Skeletal muscle tissue (tissue), 4 donors: ENCODE measurements around the gene CFAP206. TPM values are rescaled to one million over a fixed set of nuclear protein-coding genes. Genes with fewer than 3 reads are reported as not detected.

Source experiments
- H3K27ac ChIP-seq: one replicate; pipeline ENCODE4 v1.7.0; 2013; ENCODE audit warnings: mild to moderate bottlenecking, low read depth, low read length, inconsistent platforms
- H3K27me3 ChIP-seq, 3 donors: one replicate each; pipeline ENCODE4 v1.7.0; 2013; ENCODE audit warnings: low read length in 3 of 3; ENCODE audit not compliant: control insufficient read depth in 3 of 3, insufficient read depth in 3 of 3
- H3K36me3 ChIP-seq, 3 donors: one replicate each; pipeline ENCODE4 v1.7.0; 2013; ENCODE audit warnings: low read length in 3 of 3; ENCODE audit not compliant: control insufficient read depth in 3 of 3, insufficient read depth in 3 of 3
- H3K4me1 ChIP-seq, 3 donors: one replicate each; pipeline ENCODE4 v1.7.0; 2013; ENCODE audit warnings: low read length in 3 of 3, mild to moderate bottlenecking in 3 of 3; ENCODE audit not compliant: control insufficient read depth in 3 of 3, insufficient read depth in 3 of 3
- H3K4me3 ChIP-seq, 3 donors: one replicate each; pipeline ENCODE4 v1.7.0; 2013; ENCODE audit warnings: low read length in 3 of 3
- H3K9ac ChIP-seq, 3 donors: one replicate each; pipeline ENCODE4 v1.7.0; 2013; ENCODE audit warnings: low read length in 3 of 3, mild to moderate bottlenecking in 3 of 3, moderate library complexity in 2 of 3, low read depth in 1 of 3
- H3K9me3 ChIP-seq, 3 donors: one replicate each; pipeline ENCODE4 v1.7.0; 2013; ENCODE audit warnings: low read length in 3 of 3; ENCODE audit not compliant: control insufficient read depth in 3 of 3
- total RNA-seq: library from RNA; depleted of rRNA; stranded (reverse); fragments of >200 nt; gene quantifications from one replicate; pipeline ENCODE4 v1.2.3, GENCODE V29; 2014
- donor health status: Osteomylitis.

The CFAP206 gene
- total RNA-seq, 1 donor from 2014 or later, result not detected

- no peak overlapping the region for H3K4me3 ChIP-seq
- H3K36me3 ChIP-seq, result no peaks in the 10 kb centered on the region
- no peak overlapping the region for H3K27ac ChIP-seq
- no peak overlapping the region for H3K9ac ChIP-seq
- no peaks in the 10 kb centered on the region for H3K27me3 ChIP-seq
- no peaks in the 10 kb centered on the region for H3K9me3 ChIP-seq
- no peaks in the 10 kb centered on the region for H3K4me1 ChIP-seq
Observed at GRCh38 chr6:87384038-87384437, 23.7 kb upstream of the CFAP206 start.

- H3K27ac ChIP-seq, result no peak overlapping the region
- H3K9me3 ChIP-seq, result no peaks in the 10 kb centered on the region
- no peaks in the 10 kb centered on the region for H3K36me3 ChIP-seq
- H3K27me3 ChIP-seq, result no peaks in the 10 kb centered on the region
- no peaks in the 10 kb centered on the region for H3K4me1 ChIP-seq
- no peak overlapping the region for H3K9ac ChIP-seq
- H3K4me3 ChIP-seq, result no peak overlapping the region
Observed at GRCh38 chr6:87384449-87384848, 23.3 kb upstream of the CFAP206 start.

DNA sequence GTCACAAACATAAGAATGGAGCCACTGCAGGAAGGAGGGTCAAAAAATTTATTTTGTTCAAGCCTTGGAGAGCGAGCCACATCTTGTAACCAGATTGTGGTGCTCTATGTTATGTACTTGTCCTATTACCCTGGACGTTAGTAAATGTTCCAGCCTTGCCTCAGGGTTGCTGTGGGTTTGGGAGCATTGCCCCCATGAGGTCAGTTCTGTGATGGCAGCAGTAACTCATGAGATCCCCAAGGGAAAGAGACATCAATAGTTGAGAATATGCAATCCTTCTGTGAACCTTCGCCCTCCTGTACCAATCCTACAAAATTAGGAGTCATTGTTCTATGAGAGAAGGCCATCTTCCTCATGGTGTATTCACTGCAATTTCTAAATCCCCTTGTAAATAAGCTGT is 16.4 kb upstream of the CFAP206 start:
- no peak overlapping the region for H3K4me3 ChIP-seq
- no peaks in the 10 kb centered on the region for H3K9me3 ChIP-seq
- H3K27me3 ChIP-seq, result no peaks in the 10 kb centered on the region
- H3K27ac ChIP-seq, result no peak overlapping the region
- no peaks in the 10 kb centered on the region for H3K4me1 ChIP-seq
- H3K9ac ChIP-seq, result no peak overlapping the region
- H3K36me3 ChIP-seq, result no peaks in the 10 kb centered on the region

DNA sequence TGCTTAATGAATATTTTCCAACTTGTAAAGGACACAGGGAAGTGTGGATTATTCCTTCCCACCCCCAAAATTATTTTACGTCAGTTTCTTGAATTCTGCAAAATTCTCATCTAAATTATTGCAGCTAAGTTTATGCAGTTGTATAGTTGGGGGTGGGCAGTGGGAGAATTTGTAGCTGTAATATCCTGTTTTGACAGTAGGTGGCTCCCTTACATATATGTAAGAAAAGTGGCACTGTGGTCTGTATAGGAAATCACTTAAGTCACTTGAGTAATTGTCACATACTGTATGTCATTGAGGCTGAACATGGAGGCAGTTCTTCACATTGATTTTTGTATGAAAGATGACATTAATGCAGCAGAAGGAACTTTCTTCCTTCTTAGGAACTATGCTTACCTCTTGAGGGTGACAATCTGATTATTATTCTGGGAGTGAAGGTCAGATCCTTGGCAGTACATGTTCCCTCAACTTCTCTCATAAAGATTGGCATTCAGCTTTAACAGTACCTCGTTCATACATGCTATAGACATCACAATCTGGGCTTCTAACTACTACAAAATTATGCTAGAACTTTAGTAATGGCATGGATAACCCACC is 14.6 kb upstream of the CFAP206 start:
- Histone ChIP-seq H3K9ac (no peak overlapping the region), H3K27me3 (no peaks in the 10 kb centered on the region), H3K9me3 (no peaks in the 10 kb centered on the region), H3K36me3 (no peaks in the 10 kb centered on the region), H3K4me3 (no peak overlapping the region), H3K27ac (no peak overlapping the region), H3K4me1 (peaks cover 0 to 5% (median 0%) of the 10 kb centered on the region in 3 donors)

GRCh38 chr6:87395431-87395830 is 12.3 kb upstream of the CFAP206 start:
- Histone ChIP-seq H3K27ac (no peak overlapping the region), H3K9me3 (no peaks in the 10 kb centered on the region), H3K27me3 (no peaks in the 10 kb centered on the region), H3K4me1 (peaks cover 0 to 5% (median 0%) of the 10 kb centered on the region in 3 donors), H3K9ac (no peak overlapping the region), H3K4me3 (no peak overlapping the region), H3K36me3 (no peaks in the 10 kb centered on the region)

GRCh38 chr6:87396595-87397392 is 11.0 kb upstream of the CFAP206 start:
- Histone ChIP-seq H3K27me3 (no peaks in the 10 kb centered on the region), H3K36me3 (no peaks in the 10 kb centered on the region), H3K4me3 (no peak overlapping the region), H3K9me3 (no peaks in the 10 kb centered on the region), H3K9ac (no peak overlapping the region), H3K4me1 (peaks cover 0 to 5% (median 0%) of the 10 kb centered on the region in 3 donors), H3K27ac (no peak overlapping the region)

GRCh38 chr6:87397656-87398055 is 10.1 kb upstream of the CFAP206 start:
- no peak overlapping the region for H3K4me3 ChIP-seq
- H3K9ac ChIP-seq, result no peak overlapping the region
- no peak overlapping the region for H3K27ac ChIP-seq
- peaks cover 0 to 5% (median 0%) of the 10 kb centered on the region in 3 donors for H3K4me1 ChIP-seq
- no peaks in the 10 kb centered on the region for H3K27me3 ChIP-seq
- H3K9me3 ChIP-seq, result no peaks in the 10 kb centered on the region
- H3K36me3 ChIP-seq, result no peaks in the 10 kb centered on the region

DNA sequence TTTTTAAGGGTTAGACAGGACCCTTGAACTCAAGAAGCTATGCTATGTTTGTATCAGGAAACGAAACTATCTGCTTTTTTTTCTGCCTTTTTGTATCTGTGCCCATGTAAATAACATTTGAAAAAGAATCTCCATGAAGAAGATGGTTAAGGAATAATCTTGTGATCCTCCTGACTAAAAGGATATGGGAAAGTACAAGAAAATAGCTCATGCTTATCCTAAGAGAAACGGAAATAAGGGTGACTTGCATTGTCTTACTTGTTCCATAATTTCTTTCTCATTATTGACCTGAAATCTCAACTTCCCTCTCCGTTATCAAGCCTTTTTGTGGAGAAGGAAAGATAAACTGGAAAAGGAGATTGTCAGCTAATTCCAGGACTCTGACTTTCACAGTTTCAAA is 5.9 kb upstream of the CFAP206 start:
- Histone ChIP-seq H3K27me3 (no peaks in the 10 kb centered on the region), H3K9ac (no peak overlapping the region), H3K4me1 (peaks cover 0 to 4% (median 0%) of the 10 kb centered on the region in 3 donors), H3K27ac (no peak overlapping the region), H3K4me3 (no peak overlapping the region), H3K36me3 (no peaks in the 10 kb centered on the region), H3K9me3 (no peaks in the 10 kb centered on the region)

- peak overlapping the region; percentile 83 to 92 (median 85) for H3K4me3 ChIP-seq
- peak overlapping the region; percentile 61 for H3K27ac ChIP-seq
- no peaks in the 10 kb centered on the region for H3K27me3 ChIP-seq
- no peaks in the 10 kb centered on the region for H3K9me3 ChIP-seq
- H3K4me1 ChIP-seq, result peaks cover 3 to 6% (median 5%) of the 10 kb centered on the region in 3 donors
- no peaks in the 10 kb centered on the region for H3K36me3 ChIP-seq
- peak overlapping the region in 2 of 3 donors; percentile 40 to 55 for H3K9ac ChIP-seq
Observed at GRCh38 chr6:87407561-87407900, 241 bp upstream of the CFAP206 start.

DNA sequence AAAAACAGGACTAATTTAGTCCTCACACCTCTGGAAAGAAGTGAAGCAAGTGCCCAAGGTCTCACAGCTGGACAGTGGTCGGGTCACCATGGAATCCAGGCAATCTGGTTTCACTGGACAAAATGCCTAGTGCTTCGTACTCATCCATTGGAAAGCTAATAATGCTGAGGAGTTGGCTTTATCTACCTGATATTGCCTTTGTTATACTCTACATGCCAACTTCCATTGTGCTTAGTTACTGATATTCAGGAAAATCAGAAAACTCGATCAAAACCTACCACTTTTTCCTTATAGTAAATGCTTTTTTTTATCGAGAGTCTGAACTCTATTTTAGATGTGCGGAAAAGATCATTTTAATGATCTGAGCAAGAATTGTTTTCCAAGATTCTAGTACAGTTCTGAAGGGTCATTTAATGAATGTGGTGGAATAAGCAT is 966 bp downstream of the CFAP206 start:
- H3K36me3 ChIP-seq, result no peaks in the 10 kb centered on the region
- no peaks in the 10 kb centered on the region for H3K27me3 ChIP-seq
- H3K4me3 ChIP-seq, result peak overlapping the region; percentile 83 to 92 (median 86)
- H3K9ac ChIP-seq, result peak overlapping the region; percentile 69 to 87 (median 70)
- no peaks in the 10 kb centered on the region for H3K9me3 ChIP-seq
- H3K4me1 ChIP-seq, result peaks cover 3 to 6% (median 5%) of the 10 kb centered on the region in 3 donors
- H3K27ac ChIP-seq, result peak overlapping the region; percentile 61
